DMS79 treated with DMSO at 0.1 percent for 48 hours (cell line): ENCODE measurements around the gene CTPS2.
"Not testable (repeated sequence)": the region's sequence is repeated elsewhere in the genome, so short reads cannot be mapped to it uniquely, and the experiment has no call there.

Source experiments
- DNase-seq: peaks from one replicate; lab custom pipeline; 2025; lab: John Stamatoyannopoulos, UW

CTPS2 gene

DNA sequence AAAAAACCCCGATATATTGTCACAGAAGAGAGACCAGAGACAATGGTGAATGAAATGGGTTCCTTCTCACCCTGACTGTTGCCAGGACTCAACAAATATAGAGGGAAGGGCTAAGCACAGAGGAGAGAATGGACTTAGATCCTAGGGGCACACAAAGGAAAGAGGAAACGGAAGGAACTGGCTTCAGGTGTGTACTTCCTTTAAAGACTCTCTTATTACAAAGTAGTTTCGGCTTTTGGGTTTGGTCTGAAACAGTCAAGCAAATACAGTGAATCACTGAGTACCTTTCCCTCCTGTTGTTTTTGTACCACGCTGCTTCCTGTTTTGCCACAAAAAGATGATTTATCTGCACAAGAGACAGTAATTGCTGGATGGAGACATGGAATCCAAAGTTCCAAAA is 108.6 kb downstream of the CTPS2 start:
- no peak for DNase-seq

DNA sequence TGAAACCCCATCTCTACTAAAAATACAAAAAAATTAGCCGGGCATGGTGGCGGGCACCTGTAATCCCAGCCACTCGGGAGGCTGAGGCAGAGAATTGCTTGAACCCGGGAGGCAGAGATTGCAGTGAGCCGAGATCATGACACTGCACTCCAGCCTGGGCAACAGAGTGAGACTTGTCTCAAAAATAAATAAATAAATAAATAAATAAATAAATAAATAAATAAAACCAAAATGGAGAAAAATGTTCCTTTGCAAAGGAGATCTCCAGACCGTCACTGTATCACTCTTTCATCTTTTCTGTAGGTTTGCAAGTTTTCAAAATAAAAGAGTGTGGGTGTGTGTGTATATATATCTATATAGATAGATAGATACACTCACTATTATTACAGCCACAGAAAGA is 109.2 kb downstream of the CTPS2 start:
- DNase-seq: not testable (repeated sequence)

DNA sequence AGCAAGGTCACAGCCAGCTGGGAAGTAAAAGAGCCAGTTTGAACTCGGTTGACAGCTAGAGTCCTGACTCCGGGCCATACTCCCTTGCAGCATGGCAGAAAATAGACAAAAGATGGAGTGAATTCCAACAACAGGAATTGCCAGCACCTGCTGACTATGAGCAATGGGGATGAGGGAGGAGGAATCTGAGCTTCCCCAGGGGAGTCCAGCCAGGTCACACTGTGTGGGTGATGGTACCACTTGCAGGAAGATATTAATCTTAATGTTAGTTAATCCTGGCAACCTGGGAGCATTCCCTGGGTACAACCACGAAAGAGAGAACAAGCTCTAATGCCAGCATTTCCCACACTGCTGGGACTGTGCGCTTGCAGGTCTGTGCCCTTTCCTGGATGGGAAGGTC is 110.6 kb downstream of the CTPS2 start:
- DNase-seq: no peak

DNA sequence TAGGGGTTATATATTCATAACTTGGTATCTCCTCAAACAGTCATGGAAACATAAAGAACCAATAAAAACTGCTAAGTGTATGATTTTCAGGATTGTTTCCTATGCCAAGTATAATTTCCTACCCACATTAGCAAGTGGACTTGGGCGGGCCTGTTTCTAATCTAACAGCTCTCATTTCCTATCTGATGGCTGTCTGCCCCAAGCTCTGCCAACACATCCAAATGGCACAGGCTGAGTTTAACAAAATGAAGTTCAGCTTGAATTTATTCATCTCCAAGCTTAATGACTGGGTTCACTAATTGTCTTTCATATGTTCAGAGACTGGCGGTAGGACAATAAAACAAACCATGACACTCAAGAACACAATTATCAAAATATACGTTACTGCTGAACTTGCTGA is 118.0 kb downstream of the CTPS2 start:
- no peak for DNase-seq

DNA sequence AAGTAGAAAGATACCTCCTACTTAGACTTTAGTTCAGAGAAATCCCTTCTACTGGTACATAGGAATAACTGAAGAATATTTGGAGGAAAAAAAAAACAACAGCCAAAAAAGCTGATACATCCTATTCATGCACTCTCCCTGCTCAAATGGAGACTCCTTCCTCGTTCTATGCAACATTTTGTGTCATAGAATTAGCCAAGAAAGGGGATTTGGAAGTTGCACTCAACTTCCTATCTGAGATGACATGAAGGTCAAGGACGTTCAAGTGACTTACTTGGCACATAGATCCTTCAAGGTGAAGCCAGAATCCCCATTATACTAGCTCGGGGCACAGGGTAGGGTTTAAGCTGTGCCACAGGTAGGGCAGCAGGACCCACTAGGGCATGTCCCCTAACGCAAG is 118.7 kb downstream of the CTPS2 start:
- no peak for DNase-seq

DNA sequence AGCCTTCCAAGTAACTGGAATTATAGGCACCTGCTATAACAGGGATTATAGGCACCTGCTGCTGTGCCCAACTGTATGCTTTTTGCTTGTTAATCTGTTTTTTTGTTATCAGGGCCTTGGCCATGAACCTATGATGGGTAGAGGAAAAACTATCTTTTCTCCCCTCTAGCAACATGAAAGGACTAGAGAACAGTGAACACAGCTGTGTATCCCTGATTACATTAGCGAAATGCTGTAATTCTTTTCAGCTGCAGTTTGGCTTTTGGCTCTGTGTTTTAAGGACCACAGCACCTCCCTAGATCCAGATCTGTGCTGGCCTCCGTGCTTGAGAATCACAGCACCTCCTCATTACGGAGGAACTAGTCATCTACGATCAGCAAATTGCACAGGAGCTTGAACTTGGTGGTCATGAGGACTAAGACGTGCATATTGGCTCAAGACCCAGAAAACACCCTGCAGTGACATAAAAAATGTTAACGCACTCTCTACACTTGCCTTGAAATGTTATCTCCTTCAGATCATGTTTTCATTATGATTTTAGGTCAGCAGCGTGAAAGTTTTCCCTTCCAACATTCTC is 120.2 kb downstream of the CTPS2 start:
- no peak for DNase-seq

DNA sequence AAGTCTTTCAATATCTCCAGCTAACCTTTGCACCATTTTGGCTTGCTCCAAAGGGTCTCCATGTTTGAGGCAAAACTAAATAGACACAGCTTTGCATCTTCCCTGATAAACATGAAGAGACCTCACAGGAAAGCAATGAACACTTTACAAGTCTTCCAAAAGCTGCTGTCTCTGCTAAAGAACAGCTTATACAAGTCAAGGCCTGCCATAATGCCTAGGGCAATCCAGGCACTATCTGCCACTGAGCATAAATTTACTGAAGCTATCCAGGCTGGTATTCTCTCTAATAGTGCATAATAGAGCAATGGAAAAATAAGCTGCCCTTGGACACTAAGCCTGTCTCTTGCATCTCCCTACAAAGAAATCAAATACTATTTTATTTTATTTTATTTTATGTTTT is 122.6 kb downstream of the CTPS2 start:
- no peak for DNase-seq

DNA sequence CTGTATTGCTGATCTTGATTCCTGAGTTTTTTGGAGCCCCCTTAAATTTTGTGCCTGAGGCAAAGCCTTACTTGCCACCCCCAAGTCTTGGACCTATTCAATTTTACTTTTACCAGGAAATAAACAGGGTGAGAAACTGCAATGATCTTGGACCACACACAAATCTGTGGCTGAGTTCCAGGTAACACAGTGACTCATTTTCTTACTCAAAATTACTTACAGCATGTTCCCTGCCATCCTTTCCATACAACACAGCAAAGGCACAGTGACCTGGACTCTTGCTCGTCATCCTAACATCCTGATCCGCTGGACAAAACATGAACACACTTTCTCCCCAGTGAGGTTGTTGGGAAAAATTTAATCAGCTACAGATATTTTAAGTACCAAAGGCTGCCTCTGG is 123.3 kb downstream of the CTPS2 start:
- DNase-seq: no peak

DNA sequence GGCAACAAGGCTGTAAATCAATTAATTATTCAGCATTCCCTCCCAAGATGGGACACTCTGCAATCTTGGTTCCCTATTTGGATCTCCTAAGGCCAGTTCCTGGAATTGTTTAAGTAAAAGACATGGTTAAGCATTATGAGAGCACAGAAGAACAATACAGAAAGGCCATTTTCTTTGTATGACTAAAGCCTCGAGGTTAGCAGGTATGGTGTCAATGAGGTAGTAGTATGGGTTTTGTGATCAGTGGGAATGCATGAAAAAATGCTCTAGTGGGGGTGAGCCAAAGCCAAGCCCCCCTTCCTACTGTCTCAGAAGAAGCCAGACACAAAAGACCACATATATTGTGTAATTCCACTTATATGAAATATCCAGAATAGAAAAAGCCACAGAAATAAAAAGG is 124.2 kb downstream of the CTPS2 start:
- DNase-seq: no peak

DNA sequence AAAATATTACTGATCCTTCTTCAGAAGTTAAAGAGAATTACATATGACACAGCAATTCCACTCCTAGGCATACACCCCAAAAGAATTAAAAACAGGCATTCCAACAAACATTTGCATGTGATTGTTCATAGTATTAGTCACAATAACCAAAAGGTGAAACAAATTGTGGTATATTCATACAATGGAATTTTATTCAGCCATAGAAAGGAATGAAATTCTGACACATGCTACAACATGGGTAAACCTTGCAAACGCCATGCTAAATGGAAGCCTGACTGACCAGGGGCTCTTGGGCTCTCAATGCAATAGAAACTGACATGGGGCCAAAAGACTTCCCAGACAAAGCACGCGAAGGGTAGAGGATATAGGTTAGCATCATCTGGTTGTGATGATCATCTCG is 124.6 kb downstream of the CTPS2 start:
- no peak for DNase-seq

DNA sequence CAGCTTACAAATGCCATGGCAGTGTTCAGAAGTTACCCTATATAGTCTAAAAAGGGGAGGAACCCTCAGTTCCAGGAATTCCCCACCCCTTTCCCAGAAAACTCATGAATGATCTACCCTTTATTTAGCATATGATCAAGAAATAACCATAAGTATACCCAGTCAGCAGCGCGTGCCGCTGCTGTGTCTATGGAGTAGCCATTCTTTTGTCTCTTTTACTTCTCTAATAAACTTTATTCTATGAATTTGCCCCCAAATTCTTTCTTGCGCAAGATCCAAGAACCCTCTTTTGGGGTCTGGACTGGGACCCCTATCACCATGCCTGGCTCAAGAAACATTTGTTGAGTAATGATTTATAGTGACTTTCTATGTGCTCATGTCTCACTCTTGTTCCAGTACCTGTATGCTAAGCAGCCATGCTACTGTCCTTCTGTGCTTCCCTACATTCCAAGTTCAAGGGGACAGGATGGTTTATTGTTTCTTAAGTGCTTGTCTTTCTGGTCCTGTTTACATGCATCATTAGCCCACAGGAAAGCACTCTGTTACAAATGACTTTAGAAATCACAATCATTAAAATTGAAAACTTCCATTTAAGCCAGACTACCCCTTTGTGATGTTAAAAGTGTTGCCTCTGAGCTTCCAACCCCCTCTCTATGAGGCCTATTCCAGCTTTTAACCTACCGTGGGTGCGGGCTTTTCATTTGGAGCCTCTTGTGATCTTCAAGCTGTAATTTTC is 125.9 kb downstream of the CTPS2 start:
- no peak for DNase-seq

DNA sequence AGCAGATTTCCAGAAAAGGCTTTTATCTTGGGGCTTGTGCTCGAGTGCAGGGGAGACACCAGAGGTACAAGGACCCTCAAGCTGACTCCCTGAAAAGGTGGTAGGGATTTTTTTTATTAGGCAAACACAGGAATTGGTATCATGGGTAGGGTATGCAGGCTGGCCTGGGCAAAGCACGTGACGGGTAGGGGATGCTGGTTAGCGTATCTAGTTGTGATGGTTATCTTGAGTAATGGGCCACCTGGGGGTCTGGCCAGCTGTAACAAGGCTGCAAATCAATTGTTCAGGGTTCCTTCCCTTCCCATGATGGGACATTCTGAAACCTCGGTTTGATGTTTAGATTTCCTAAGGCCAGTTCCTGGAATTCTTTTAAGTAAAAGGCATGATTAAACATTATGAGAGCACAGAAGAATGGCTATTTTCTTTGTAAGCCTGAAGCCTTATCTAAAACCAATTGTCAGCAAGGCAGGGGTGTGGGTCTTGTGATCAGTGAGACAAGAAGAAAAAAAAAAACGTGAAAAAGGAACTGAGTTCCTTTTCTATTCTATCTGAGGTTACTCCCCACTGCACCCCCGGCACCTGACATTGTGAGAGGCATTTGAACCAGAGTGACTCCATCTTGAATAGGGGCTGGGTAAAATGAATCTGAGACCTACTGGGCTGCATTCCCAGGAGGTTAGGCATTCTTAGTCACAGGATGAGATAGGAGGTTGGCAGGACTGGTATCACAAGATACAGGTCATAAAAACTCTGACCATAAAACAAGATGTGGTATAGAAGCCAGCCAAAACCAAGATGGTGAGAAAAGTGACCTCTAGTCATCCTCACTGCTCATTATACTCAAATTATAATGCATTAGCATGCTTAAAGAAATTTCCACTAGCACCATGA is 126.7 kb downstream of the CTPS2 start:
- no peak for DNase-seq

DNA sequence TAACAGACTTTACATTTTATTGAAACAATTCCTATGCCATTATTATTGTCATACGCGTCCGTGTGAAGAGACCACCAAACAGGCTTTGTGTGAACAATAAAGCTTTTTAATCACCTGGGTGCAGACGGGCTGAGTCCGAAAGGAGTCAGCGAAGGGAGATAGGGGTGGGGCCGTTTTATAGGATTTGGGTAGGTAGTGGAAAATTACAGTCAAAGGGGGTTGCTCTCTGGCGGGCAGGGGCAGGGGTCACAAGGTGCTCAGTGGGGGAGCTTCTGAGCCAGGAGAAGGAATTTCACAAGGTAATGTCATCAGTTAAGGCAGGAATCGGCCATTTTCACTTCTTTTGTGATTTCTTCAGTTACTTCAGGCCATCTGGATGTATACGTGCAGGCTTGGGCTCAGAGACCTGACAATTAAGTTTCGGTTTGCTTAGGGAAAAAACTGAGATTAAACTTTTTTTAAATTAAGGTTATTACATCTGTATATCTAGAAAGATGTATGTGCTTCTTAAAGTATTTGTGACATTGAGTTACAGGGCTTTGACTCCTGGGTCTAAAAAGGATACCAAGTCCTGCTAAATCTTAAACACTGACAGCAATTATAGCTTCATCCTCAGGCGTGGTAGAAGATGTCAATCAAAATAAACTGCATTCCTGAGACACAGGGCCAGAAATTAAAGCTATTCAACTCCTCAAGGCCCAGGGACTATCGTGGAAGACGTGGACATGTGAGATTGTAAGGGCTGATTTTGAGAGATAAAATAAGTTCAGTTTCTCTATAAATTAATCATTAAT is 132.3 kb downstream of the CTPS2 start:
- not testable (repeated sequence) for DNase-seq

DNA sequence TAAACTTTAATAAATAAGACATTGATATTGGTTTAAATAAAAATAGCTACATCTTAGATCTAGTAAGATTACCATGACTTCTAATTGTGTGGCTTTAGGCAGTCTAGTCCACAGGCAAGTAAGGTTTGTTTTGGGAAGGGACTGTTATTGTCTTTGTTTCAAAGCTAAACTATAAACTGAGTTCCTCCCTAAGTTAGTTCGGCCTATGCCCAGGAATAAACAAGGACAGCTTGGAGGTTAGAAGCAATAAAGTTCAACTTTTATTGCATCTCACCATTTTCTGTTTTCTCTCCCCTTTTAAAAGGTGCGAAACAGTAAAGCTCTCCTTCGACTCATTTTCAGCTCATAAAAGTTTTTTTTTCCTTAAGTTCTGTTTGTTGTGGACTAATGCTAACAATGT is 133.0 kb downstream of the CTPS2 start:
- DNase-seq: no peak

DNA sequence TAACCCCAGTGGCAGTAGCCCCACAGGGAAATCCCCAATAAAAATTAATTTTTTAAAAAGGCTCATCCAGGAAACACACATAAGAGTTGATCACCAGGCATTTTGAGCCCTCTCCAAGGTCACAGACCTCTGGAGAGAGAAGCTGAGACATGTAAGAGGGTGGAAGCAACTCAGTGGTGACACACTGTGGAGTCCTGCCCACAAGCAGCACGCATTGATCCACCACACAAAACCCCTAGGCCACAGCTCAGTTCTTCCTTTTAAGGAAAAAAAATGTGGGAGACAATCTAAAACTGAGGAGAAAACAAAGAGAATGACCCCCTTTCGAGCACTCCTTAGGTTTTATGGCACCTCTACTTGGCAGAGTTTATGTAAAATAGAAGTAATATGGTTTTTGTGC is 134.3 kb downstream of the CTPS2 start:
- no peak for DNase-seq

DNA sequence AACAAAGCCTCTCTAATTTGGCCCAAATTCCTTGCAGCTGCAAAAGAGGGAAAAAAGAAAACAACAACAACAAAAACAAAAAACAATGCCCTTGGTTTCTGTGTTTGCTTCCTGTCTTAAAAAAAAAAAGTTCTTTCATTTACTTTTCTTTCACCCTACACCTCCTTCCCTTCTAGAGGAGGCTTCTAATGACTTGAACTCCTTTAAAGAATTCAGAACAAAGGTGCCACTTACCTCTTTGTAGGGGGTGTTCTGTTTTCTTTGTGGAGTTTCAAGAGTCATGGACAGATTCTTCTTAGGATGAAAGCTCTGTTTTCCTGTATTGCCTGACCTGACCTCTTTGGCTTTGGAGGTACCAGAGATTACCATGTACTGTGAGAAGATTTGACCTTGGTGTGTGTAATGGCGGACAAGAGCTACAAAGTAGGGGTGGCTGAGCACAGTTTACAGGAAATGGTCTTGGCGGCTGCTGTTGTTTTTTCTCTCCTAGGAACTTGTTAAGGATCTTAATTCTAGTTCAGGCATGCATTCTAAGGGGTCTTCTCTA is 134.9 kb downstream of the CTPS2 start:
- no peak for DNase-seq

DNA sequence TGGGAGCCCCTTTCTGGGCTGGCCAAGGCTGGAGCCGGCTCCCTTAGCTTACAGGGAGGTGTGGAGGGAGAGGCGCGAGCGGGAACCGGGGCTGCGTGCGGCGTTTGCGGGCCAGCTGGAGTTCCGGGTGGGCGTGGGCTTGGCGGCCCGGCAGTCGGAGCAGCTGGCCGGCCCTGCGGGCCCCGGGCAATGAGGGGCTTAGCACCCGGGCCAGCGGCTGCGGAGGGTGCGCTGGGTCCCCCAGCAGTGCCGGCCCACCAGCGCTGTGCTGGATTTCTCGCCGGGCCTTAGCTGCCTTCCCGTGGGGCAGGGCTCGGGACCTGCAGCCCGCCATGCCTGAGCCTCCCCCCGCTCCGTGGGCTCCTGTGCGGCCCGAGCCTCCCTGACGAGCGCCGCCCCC is 137.1 kb downstream of the CTPS2 start:
- DNase-seq: not testable (repeated sequence)

DNA sequence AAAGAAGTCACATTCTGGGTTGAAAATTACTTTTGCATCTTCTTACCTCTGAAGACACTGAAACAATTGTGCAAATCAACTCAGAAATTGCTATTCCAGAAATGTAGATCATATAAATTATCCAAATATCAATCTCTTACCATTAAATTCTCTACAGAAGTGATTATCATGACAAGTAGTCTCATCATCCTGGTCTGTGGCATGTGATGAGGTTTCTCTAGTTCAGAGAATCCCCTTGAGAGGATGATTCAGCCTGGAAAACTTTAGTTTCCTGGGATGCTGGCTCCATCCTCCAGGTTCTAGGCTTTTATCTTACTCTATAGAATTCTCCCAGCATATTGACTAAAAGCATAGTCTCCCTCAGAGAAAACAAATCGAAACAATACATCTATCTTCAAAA is 138.7 kb downstream of the CTPS2 start:
- no peak for DNase-seq

DNA sequence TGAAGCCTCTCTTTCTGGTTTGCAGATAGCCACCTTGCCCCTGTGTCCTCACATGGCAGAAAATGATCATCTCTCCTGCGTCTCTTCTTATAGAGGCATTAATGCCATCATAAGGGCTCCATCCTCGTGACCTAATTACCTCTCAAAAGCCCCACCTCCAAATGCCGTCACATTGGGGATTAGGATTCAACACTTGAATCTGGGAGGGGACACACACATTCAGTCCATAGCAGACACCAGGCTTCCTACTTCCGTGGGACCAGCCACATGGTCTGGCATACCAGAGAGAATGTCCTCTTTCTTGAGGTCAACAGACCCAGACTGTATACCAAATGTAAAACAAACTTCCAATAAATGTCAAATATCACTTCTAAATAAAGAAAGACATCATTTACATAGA is 144.8 kb downstream of the CTPS2 start:
- DNase-seq: no peak

DNA sequence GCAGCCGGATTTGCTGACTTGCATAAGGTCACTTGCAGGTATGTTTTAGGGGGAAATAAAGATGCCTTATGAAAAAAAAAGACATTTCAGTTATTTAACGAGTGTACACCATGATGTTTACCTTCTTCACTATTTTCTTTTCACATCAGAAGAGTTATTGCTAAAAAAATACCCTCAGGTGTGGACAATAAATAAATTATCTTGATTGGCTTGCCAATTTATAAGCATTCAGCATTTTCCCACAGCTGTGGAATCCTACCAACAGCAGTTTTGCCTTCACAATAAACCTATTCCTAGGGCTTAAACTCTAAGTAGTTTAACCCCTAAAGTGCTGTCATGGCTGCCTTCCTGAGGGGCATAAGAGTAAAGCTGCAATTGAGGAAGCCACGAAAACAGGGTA is 145.9 kb downstream of the CTPS2 start:
- no peak for DNase-seq

DNA sequence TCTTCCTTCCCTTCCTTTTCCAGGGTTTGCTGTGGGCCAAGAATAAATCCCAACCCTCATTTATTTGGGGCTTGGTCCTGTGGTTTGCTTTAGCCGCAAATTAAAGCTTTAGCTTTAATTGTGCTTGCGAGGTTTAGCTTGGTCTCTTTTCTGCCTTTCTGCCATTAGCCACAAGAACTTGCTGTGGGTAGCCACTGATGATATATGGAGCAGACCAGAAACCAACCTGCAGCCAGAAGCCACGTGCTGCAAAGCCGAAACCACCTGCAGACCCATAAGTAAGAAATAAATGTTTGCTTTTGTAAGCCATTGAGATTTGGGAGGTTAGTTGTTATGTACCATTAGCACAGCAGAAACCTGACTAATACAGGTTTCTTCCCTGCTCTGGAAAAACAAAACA is 152.3 kb downstream of the CTPS2 start:
- no peak for DNase-seq

DNA sequence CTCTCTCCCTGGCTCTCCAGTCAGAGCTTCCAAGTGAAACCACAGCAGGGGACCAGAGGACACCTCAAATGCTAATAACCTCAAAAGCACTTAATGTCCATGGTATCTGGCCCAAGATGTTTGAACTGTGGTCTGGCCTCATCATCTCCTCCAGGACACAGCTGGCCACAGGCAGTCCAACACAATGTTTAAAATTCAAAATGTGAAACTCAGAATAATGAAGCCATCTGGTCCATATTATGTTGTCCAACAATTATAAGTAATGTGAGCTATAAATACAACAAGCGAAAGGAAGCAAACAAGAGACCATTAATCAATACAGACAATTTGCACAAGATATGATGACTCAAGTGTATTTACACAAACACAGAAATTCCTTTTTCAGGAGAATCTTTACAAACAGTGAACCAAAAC is 153.3 kb downstream of the CTPS2 start:
- DNase-seq: no peak
